Osteoblast (primary cell): Measurements from ENCODE around the gene CLCA1. TPM values are rescaled to one million over a fixed set of nuclear protein-coding genes. Genes with fewer than 3 reads are reported as not detected.

ENCODE experiments used
- DNase-seq: peaks from one replicate; pipeline ENCODE4 v3.0.0; 2011; ENCODE audit warnings: low spot score, mixed read lengths; ENCODE audit not compliant: insufficient read length; ENCODE audit errors: missing footprints
- H2AFZ ChIP-seq: 2 replicates; pipeline ENCODE4 v1.6.0; 2011; ENCODE audit warnings: mild to moderate bottlenecking, low read length
- H3K27ac ChIP-seq: 2 replicates; pipeline ENCODE4 v1.5.1; 2011; ENCODE audit warnings: mild to moderate bottlenecking, low read depth, low read length, moderate library complexity
- H3K27me3 ChIP-seq: 2 replicates; pipeline ENCODE4 v1.6.0; 2012; ENCODE audit warnings: mild to moderate bottlenecking, control low read depth, inconsistent platforms, low read length, moderate library complexity; ENCODE audit not compliant: insufficient read depth
- H3K36me3 ChIP-seq: 2 replicates; pipeline ENCODE4 v1.5.1; 2011; ENCODE audit warnings: mild to moderate bottlenecking, low read length, control low read depth, moderate library complexity; ENCODE audit not compliant: insufficient read depth
- H3K4me1 ChIP-seq: 2 replicates; pipeline ENCODE4 v1.5.1; 2011; ENCODE audit warnings: mild to moderate bottlenecking, low read length, control low read depth, moderate library complexity; ENCODE audit not compliant: insufficient read depth
- H3K4me2 ChIP-seq: 2 replicates; pipeline ENCODE4 v1.6.0; 2011; ENCODE audit warnings: mild to moderate bottlenecking, low read length; ENCODE audit not compliant: insufficient read depth
- H3K4me3 ChIP-seq: fragments of 200-600 bp; sonication (generic); 3 replicates; pipeline ENCODE4 v1.5.1; 2012; ENCODE audit warnings: mild to moderate bottlenecking, low read length, inconsistent platforms; ENCODE audit not compliant: insufficient read depth
- H3K79me2 ChIP-seq: 2 replicates; pipeline ENCODE4 v1.6.0; 2012; ENCODE audit warnings: mild to moderate bottlenecking, low read length, control low read depth, inconsistent platforms; ENCODE audit not compliant: insufficient read depth
- H3K9me3 ChIP-seq: 2 replicates; pipeline ENCODE4 v1.5.1; 2011; ENCODE audit warnings: low read depth, low read length, control low read depth
- H4K20me1 ChIP-seq: 2 replicates; pipeline ENCODE4 v1.6.0; 2012; ENCODE audit warnings: mild to moderate bottlenecking, low read length, control low read depth; ENCODE audit not compliant: insufficient read depth
- total RNA-seq: library from RNA; depleted of rRNA; stranded (reverse); fragments of >200 nt; gene quantifications from 2 replicates; pipeline ENCODE4 v1.2.3, GENCODE V29; 2012
- TF ChIP-seq, protein P1 (sequence below): IDR thresholded peaks from 2 replicates; pipeline ENCODE4 v1.5.1; 2011; ENCODE audit warnings: mild to moderate bottlenecking, low read depth, low read length, moderate library complexity; ENCODE audit errors: extremely low read depth

Gene CLCA1
- total RNA-seq, 1 donor: not detected

DNA sequence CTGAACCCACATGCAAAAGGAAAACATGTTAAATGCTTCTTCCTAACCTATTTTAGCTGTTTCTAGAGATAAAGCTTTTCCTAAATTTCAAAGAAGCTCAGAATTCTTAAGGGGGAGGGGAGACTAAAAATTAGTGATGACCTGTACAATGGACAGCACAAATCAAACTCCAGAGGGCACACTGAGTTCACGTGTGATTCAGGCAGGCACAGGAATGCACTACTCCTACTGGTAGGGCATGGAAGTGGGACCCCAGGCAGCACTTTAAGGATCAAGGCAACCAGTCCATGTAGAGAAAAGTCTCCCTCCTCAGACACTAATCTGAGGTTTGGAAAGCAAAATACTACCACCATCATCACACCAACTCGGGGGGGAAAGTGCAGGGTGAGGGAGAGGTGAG, 46.9 kb downstream of the CLCA1 start:
- Histone ChIP-seq H3K79me2 (no peaks in the 10 kb centered on the region), H3K9me3 (no peaks in the 10 kb centered on the region), H3K4me1 (no peaks in the 10 kb centered on the region), H3K27me3 (no peaks in the 10 kb centered on the region), H3K4me2 (no peak overlapping the region), H4K20me1 (no peaks in the 10 kb centered on the region), H3K27ac (no peak overlapping the region), H3K36me3 (no peaks in the 10 kb centered on the region), H2AFZ (no peak overlapping the region), H3K4me3 (no peak overlapping the region)
- DNase-seq: no peak
- TF ChIP-seq, protein P1, sequence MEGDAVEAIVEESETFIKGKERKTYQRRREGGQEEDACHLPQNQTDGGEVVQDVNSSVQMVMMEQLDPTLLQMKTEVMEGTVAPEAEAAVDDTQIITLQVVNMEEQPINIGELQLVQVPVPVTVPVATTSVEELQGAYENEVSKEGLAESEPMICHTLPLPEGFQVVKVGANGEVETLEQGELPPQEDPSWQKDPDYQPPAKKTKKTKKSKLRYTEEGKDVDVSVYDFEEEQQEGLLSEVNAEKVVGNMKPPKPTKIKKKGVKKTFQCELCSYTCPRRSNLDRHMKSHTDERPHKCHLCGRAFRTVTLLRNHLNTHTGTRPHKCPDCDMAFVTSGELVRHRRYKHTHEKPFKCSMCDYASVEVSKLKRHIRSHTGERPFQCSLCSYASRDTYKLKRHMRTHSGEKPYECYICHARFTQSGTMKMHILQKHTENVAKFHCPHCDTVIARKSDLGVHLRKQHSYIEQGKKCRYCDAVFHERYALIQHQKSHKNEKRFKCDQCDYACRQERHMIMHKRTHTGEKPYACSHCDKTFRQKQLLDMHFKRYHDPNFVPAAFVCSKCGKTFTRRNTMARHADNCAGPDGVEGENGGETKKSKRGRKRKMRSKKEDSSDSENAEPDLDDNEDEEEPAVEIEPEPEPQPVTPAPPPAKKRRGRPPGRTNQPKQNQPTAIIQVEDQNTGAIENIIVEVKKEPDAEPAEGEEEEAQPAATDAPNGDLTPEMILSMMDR: peak; percentile 36

GRCh38 chr1:86516335-86516734, 47.6 kb downstream of the CLCA1 start:
- no peaks in the 10 kb centered on the region for H4K20me1 ChIP-seq
- H3K27me3 ChIP-seq: no peaks in the 10 kb centered on the region
- DNase-seq: no peak
- H3K36me3 ChIP-seq: no peaks in the 10 kb centered on the region
- TF ChIP-seq, protein P1: no peak
- H2AFZ ChIP-seq: no peak overlapping the region
- H3K4me2 ChIP-seq: no peak overlapping the region
- no peak overlapping the region for H3K4me3 ChIP-seq
- no peaks in the 10 kb centered on the region for H3K79me2 ChIP-seq
- no peak overlapping the region for H3K27ac ChIP-seq
- H3K4me1 ChIP-seq: no peaks in the 10 kb centered on the region
- no peaks in the 10 kb centered on the region for H3K9me3 ChIP-seq

DNA sequence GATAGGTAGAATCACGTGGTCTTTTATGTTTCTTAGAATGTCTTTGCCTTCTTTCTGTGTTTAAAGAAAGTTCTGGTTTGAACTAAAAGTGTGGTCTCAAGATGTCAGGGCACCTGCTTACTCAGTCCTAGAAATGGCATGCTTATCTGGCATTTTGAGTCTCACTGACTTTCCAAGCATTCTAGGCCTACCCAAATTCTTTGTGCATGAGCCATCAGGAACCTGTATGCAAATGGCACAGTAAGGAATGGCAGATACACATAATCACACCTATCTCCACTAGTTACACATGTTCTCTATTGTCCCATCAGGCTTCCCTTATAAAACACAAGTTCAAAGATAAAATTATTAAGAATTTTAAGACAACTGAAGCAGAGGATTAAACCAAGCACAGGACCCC, 48.6 kb downstream of the CLCA1 start:
- Histone ChIP-seq H3K79me2 (no peaks in the 10 kb centered on the region), H4K20me1 (no peaks in the 10 kb centered on the region), H3K27ac (no peak overlapping the region), H3K4me1 (no peaks in the 10 kb centered on the region), H3K27me3 (peaks cover 1% of the 10 kb centered on the region), H3K36me3 (no peaks in the 10 kb centered on the region), H3K4me3 (no peak overlapping the region), H2AFZ (no peak overlapping the region), H3K4me2 (no peak overlapping the region), H3K9me3 (no peaks in the 10 kb centered on the region)
- TF ChIP-seq, protein P1: no peak
- no peak for DNase-seq

- Histone ChIP-seq H3K27ac (no peak overlapping the region), H3K36me3 (no peaks in the 10 kb centered on the region), H4K20me1 (no peaks in the 10 kb centered on the region), H3K9me3 (no peaks in the 10 kb centered on the region), H3K4me1 (no peaks in the 10 kb centered on the region), H3K4me3 (no peak overlapping the region), H3K79me2 (no peaks in the 10 kb centered on the region), H2AFZ (no peak overlapping the region), H3K4me2 (no peak overlapping the region), H3K27me3 (peaks cover 2% of the 10 kb centered on the region)
- no peak for DNase-seq
- TF ChIP-seq, protein P1: no peak
Measured at GRCh38 chr1:86520789-86521521, 52.2 kb downstream of the CLCA1 start.
